Prostate gland (tissue), 2 donors: ENCODE results near the gene CENPB. TPM values are rescaled to one million over a fixed set of nuclear protein-coding genes. Genes with fewer than 3 reads are reported as not detected.

ENCODE experiments used
- DNase-seq: peaks from one replicate; pipeline ENCODE4 v3.0.0-alpha.2; 2019; ENCODE audit warnings: low spot score
- H3K27ac ChIP-seq, 2 donors: fragments of 200-600 bp; sonication (generic); 2 replicates each; pipeline ENCODE4 v1.5.1; 2017 to 2019
- H3K27me3 ChIP-seq: fragments of 200-600 bp; sonication (generic); replicated peaks from 2 replicates; pipeline ENCODE4 v1.5.1; 2019; ENCODE audit not compliant: insufficient read depth
- H3K36me3 ChIP-seq, 2 donors: fragments of 200-600 bp; sonication (generic); 1 replicate in 1 of 2; 2 replicates in 1 of 2; pipeline versions ENCODE4 v1.5.1 to v1.8.1; 2017 to 2019
- H3K4me1 ChIP-seq: fragments of 200-600 bp; sonication (generic); replicated peaks from 2 replicates; pipeline ENCODE4 v1.5.1; 2019
- H3K4me3 ChIP-seq, 2 donors: fragments of 200-600 bp; sonication (generic); 2 replicates each; pipeline ENCODE4 v1.5.1; 2017 to 2019
- H3K9me3 ChIP-seq: fragments of 200-600 bp; sonication (generic); 2 replicates; pipeline ENCODE4 v1.5.1; 2017
- CTCF ChIP-seq, 4 experiments: fragments of 200-600 bp in 2 of 4; fragments of 450-650 bp in 2 of 4; sonication (generic) in 2 of 4; IDR thresholded peaks; 1 replicate in 3 of 4; 2 replicates in 1 of 4; pipeline ENCODE4 v1.5.1; 2016 to 2019; ENCODE audit warnings: antibody characterized with exemption in 4 of 4, mild to moderate bottlenecking in 2 of 4, moderate library complexity in 2 of 4
- POLR2A ChIP-seq: fragments of 450-650 bp; IDR thresholded peaks from one replicate; pipeline ENCODE4 v1.6.1; 2016; ENCODE audit warnings: antibody characterized with exemption, mild to moderate bottlenecking
- POLR2AphosphoS5 ChIP-seq: sonication (generic); formaldehyde crosslinking; IDR thresholded peaks from one replicate; pipeline ENCODE4 v1.6.1; 2017; ENCODE audit warnings: antibody characterized with exemption
- whole genome bisulfite sequencing: methylation state at CpG from one replicate; pipeline ENCODE4 v1.1.5; 2018; 5-methylcytosine and 5-hydroxymethylcytosine counted together
- intact Hi-C: fragments of 100-400 bp; cut with DNase I; formaldehyde crosslinking; loops from one replicate; pipeline ENCODE4 v1.14.2; 2022
- total RNA-seq, 2 donors: library from RNA; depleted of rRNA; stranded (reverse); fragments of >200 nt; gene quantifications; one replicate each; pipeline ENCODE4 v1.1.0, GENCODE V29; 2016

CENPB gene
- total RNA-seq, 2 donors from 2014 or later: 76.6 to 86.9 TPM

DNA sequence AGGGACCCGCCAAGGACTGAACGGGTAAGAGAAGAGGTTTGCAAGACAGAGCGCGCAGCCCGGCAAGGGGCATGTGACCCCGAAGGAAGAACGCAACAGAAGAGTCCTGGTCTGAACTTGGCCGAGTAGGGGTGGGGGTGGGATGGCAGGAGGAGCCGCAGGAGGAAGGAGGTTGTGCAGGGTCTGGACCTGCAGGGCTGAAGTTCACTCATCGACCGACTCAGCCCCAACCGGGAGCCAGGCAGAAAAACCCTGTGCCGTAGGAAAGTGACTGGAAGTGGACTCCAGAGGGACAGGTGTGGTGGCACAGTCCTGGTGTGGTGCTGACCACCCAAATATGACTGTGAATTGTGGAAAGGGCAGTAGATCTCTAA, 34.2 kb downstream of the CENPB start:
- Histone ChIP-seq H3K27me3 (peaks cover 9% of the 10 kb centered on the region), H3K9me3 (no peaks in the 10 kb centered on the region), H3K4me3 (peak overlapping the region in 1 of 2 donors; percentile 21), H3K36me3 (no peaks in the 10 kb centered on the region), H3K4me1 (peaks cover 4% of the 10 kb centered on the region), H3K27ac (no peak overlapping the region)
- no peak for DNase-seq
- no peak for TF ChIP-seq POLR2AphosphoS5
- TF ChIP-seq POLR2A: no peak
- TF ChIP-seq CTCF (IDR thresholded peaks at IDR 0.05): no peak
- intact Hi-C loops: no loop called here
- WGBS: 61% methylated on average over 13 of the region's 13 CpGs

- Histone ChIP-seq H3K4me1 (peaks cover 4% of the 10 kb centered on the region), H3K27me3 (peaks cover 9% of the 10 kb centered on the region), H3K9me3 (no peaks in the 10 kb centered on the region), H3K27ac (no peak overlapping the region), H3K36me3 (no peaks in the 10 kb centered on the region), H3K4me3 (peak overlapping the region in 1 of 2 donors; percentile 21)
- 24% methylated on average over 36 of the region's 95 CpGs for WGBS
- TF ChIP-seq POLR2A (no peak), CTCF (IDR thresholded peaks at IDR 0.05) (no peak), POLR2AphosphoS5 (no peak)
- intact Hi-C loops: no loop called here
- DNase-seq: no peak
These were observed 34.7 kb downstream of the CENPB start for GRCh38 chr20:3751675-3752385.

GRCh38 chr20:3751305-3751674, 35.2 kb downstream of the CENPB start:
- DNase-seq: no peak
- Histone ChIP-seq H3K36me3 (no peaks in the 10 kb centered on the region), H3K27ac (no peak overlapping the region), H3K4me3 (no peak overlapping the region), H3K27me3 (peaks cover 9% of the 10 kb centered on the region), H3K9me3 (no peaks in the 10 kb centered on the region), H3K4me1 (peaks cover 4% of the 10 kb centered on the region)
- intact Hi-C loops: no loop called here
- TF ChIP-seq POLR2AphosphoS5 (no peak), POLR2A (no peak), CTCF (IDR thresholded peaks at IDR 0.05) (no peak)
- 65% methylated on average over 19 of the region's 31 CpGs for WGBS

DNA sequence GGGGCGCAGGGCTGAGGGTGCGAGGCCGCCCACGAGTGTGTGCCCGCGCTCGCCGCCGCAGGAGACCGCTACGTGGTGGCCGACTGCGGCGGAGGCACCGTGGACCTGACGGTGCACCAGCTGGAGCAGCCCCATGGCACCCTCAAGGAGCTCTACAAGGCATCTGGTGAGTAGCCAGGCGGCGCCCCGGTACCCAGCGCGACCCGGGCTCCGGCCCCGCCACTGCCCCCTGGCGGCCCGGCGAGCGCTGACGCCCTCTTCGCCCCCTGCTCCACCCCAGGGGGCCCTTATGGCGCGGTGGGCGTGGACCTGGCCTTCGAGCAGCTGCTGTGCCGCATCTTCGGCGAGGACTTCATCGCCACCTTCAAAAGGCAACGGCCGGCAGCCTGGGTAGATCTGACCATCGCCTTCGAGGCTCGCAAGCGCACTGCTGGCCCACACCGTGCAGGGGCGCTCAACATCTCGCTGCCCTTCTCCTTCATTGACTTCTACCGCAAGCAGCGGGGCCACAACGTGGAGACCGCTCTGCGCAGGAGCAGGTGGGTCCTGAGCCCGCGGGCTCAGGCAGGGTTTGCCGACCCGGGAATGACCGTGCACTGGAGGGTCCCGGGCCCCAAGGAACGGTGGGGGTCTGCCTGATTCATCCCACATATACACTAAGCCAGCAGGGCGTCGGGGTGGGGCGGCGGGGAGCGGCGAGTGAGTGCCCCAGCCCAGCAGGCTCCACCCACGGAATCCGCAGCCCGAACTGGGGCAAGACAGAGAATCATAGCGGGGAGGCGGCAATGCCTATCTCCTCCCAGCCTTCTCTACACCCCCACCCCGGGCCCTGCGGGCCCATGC, 36.6 kb downstream of the CENPB start:
- Histone ChIP-seq H3K27ac (no peak overlapping the region), H3K4me1 (peaks cover 4% of the 10 kb centered on the region), H3K27me3 (peaks cover 9% of the 10 kb centered on the region), H3K4me3 (no peak overlapping the region), H3K9me3 (no peaks in the 10 kb centered on the region), H3K36me3 (no peaks in the 10 kb centered on the region)
- TF ChIP-seq CTCF (IDR thresholded peaks at IDR 0.05): peak; percentile 13 to 69 (median 48)
- no peak for TF ChIP-seq POLR2AphosphoS5
- TF ChIP-seq POLR2A: no peak
- no peak for DNase-seq
- 50% methylated on average over 56 of the region's 72 CpGs for WGBS
- intact Hi-C loops: no loop called here
